Putamen (tissue), 1 donor: ENCODE results near the gene SPIN2B.

Experiments
- DNase-seq: peaks from one replicate; pipeline ENCODE4 v3.0.0-alpha.2; 2016; ENCODE audit warnings: low spot score

SPIN2B gene

GRCh38 chrX:57070185-57070984, 51.0 kb downstream of the SPIN2B start:
- no peak for DNase-seq
